ENCODE measurements around the gene AFF1.

- no peak for TF ChIP-seq POLR2A (IDR thresholded peaks at IDR 0.05; ENCODE audit: low read depth, low read length)
- TF ChIP-seq POLR2AphosphoS5 (IDR thresholded peaks at IDR 0.05; ENCODE audit: low read depth, low read length): no peak
Measured at GRCh38 chr4:87018753-87019152, 83.9 kb downstream of the AFF1 start.

Data from GM12892 (cell line).